SK-N-SH treated with all-trans-retinoic acid at 6 μM for 48 hours (cell line): ENCODE data around the gene AHSA1.

Source experiments
- ZFP30 ChIP-seq: fragments of 450-650 bp; formaldehyde crosslinking; IDR thresholded peaks from 2 replicates; pipeline ENCODE4 v1.5.0; 2022; ENCODE audit warnings: mild to moderate bottlenecking, moderate library complexity
- TF ChIP-seq, protein P1 (sequence below): fragments of 250-450 bp; sonication (Bioruptor Pico); IDR thresholded peaks from 2 replicates; pipeline ENCODE4 v1.5.0; 2020; ENCODE audit warnings: mild to moderate bottlenecking, moderate library complexity

- TF ChIP-seq, protein P1, sequence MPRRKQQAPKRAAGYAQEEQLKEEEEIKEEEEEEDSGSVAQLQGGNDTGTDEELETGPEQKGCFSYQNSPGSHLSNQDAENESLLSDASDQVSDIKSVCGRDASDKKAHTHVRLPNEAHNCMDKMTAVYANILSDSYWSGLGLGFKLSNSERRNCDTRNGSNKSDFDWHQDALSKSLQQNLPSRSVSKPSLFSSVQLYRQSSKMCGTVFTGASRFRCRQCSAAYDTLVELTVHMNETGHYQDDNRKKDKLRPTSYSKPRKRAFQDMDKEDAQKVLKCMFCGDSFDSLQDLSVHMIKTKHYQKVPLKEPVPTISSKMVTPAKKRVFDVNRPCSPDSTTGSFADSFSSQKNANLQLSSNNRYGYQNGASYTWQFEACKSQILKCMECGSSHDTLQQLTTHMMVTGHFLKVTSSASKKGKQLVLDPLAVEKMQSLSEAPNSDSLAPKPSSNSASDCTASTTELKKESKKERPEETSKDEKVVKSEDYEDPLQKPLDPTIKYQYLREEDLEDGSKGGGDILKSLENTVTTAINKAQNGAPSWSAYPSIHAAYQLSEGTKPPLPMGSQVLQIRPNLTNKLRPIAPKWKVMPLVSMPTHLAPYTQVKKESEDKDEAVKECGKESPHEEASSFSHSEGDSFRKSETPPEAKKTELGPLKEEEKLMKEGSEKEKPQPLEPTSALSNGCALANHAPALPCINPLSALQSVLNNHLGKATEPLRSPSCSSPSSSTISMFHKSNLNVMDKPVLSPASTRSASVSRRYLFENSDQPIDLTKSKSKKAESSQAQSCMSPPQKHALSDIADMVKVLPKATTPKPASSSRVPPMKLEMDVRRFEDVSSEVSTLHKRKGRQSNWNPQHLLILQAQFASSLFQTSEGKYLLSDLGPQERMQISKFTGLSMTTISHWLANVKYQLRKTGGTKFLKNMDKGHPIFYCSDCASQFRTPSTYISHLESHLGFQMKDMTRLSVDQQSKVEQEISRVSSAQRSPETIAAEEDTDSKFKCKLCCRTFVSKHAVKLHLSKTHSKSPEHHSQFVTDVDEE (CRISPR knock-in tag) = no peak
- no peak for TF ChIP-seq ZFP30 (CRISPR knock-in tag)
These were observed 15.7 kb upstream of the AHSA1 start for GRCh38 chr14:77442196-77442595.
